GM20000 (cell line): Measurements from ENCODE around the gene NFE2.
A peak's percentile ranks its signal among the peaks of the same experiment; 100 is the strongest.

Source experiments
- DNase-seq: peaks from one replicate; pipeline ENCODE4 v3.0.0; 2012; ENCODE audit warnings: low spot score
- CTCF ChIP-seq: IDR thresholded peaks from 2 replicates; pipeline ENCODE4 v1.5.1; 2012; ENCODE audit warnings: mild to moderate bottlenecking, control low read depth; ENCODE audit errors: extremely low read depth, missing control alignments

The NFE2 gene

GRCh38 chr12:54279632-54280467, 21.0 kb downstream of the NFE2 start, which contains the start of gene CBX5:
Gene CBX5 (minus strand): TSS chr12:54280122. CDS start chr12:54257650, 22,472 bp downstream.
- no peak for TF ChIP-seq CTCF
- peak; percentile 91 for DNase-seq

GRCh38 chr12:54279227-54279631, 21.6 kb downstream of the NFE2 start:
- no peak for DNase-seq
- TF ChIP-seq CTCF, result no peak

- TF ChIP-seq CTCF, result no peak
- DNase-seq, result no peak
These were observed 23.0 kb downstream of the NFE2 start for GRCh38 chr12:54277823-54278276.

- no peak for TF ChIP-seq CTCF
- DNase-seq, result no peak
These were observed 24.4 kb downstream of the NFE2 start for GRCh38 chr12:54276368-54276767.

GRCh38 chr12:54273981-54274380, 26.8 kb downstream of the NFE2 start:
- no peak for DNase-seq
- no peak for TF ChIP-seq CTCF

- DNase-seq, result no peak
- no peak for TF ChIP-seq CTCF
These were observed 28.6 kb downstream of the NFE2 start for GRCh38 chr12:54272214-54272613.

GRCh38 chr12:54270345-54270744, 30.5 kb downstream of the NFE2 start:
- TF ChIP-seq CTCF, result no peak
- no peak for DNase-seq
